Effector memory CD8-positive, alpha-beta T cell (primary cell): ENCODE results near the gene MMP7.

Experiments
- ATAC-seq: fragments of 150-1000 bp; cut with Tn5 transposase; replicated peaks from 2 replicates; pipeline ENCODE4 v1.10.0; 2021; ENCODE audit warnings: mild to moderate bottlenecking, moderate library complexity
- DNase-seq, 3 experiments: peaks; one replicate each; pipeline ENCODE4 v3.0.0; 2021
- H3K27ac Mint-ChIP-seq, 2 donors: one replicate each; pipeline ENCODE4 v1.8.0; 2022; ENCODE audit warnings: mild to moderate bottlenecking in 2 of 2, mixed read lengths in 2 of 2, moderate library complexity in 2 of 2
- H3K27me3 Mint-ChIP-seq, 2 donors: one replicate each; pipeline ENCODE4 v1.8.0; 2022; ENCODE audit warnings: mixed read lengths in 2 of 2
- H3K36me3 Mint-ChIP-seq: one replicate; pipeline ENCODE4 v1.8.0; 2022; ENCODE audit warnings: mild to moderate bottlenecking, moderate library complexity, mixed read lengths; ENCODE audit not compliant: insufficient read depth
- H3K4me1 Mint-ChIP-seq, 2 donors: one replicate each; pipeline ENCODE4 v1.8.0; 2022; ENCODE audit warnings: low read depth in 2 of 2, mixed read lengths in 2 of 2
- H3K4me3 Mint-ChIP-seq, 2 donors: one replicate each; pipeline ENCODE4 v1.8.0; 2022; ENCODE audit warnings: mild to moderate bottlenecking in 2 of 2, mixed read lengths in 2 of 2, moderate library complexity in 2 of 2
- H3K9me3 Mint-ChIP-seq, 2 donors: one replicate each; pipeline ENCODE4 v1.8.0; 2022; ENCODE audit warnings: mixed read lengths in 2 of 2

MMP7 gene

DNA sequence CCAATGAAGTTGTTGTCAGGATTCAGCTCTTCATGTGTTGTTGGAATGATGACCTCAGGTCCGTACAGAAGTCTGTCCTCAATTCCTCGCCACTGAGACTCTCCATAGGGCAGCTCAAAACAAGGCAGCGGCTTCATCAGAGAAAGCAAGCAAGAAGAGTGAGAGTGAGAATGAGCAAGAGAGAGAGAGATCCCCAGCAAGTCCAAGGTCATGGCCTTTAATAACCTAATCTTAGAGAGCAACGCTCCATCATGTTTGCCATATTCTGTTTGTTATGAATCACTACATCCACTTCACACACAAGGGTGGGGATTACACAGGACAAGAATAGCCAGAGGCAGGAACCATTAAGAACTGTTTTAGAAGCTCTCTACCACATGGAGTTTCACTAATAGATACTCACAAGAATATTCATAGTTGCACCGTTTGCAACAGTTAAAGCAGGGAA is 23.3 kb upstream of the MMP7 start:
- no peak overlapping the region for H3K4me3 Mint-ChIP-seq
- no peaks in the 10 kb centered on the region for H3K9me3 Mint-ChIP-seq
- H3K27me3 Mint-ChIP-seq: peaks cover 0 to 9% of the 10 kb centered on the region in 2 donors
- ATAC-seq (no peak), DNase-seq (no peak)
- no peak overlapping the region for H3K27ac Mint-ChIP-seq
- no peaks in the 10 kb centered on the region for H3K4me1 Mint-ChIP-seq
- H3K36me3 Mint-ChIP-seq: no peaks in the 10 kb centered on the region

DNA sequence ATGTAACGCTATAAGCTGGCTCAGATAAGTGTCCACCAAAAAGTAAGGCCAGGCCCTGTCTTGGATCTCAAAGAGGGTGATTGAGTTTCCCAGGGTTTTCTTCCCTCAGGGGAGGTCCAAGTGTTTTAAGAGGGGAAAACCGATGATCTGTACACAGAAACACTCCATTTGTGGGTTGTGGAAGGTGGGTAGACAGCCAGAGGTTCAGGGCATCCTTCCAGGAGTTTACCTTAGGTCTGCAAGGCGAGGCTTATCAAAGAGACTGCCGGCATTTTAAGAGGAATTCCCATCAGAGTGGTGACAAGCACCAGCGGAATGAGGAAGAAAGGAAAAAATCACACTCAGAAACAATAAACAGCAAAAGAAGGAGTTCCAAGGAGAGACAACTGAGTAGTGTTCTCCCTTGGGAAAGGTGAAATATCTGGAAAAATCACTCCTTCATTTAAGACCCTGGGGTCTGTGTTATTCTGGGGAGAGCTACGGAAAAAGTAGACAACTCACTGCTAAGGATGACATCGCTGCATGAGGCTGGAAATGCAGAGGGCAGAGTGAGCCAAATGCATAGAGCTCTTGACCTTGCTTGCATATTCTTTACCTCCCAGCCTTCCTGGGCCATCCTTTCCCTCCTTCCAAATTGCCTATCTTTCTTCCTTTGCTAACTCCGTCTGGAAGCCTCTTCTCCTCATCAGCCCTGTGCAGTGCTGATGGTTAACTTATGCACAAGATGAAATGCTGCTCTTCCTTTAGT is 22.1 kb upstream of the MMP7 start:
- H3K4me1 Mint-ChIP-seq: no peaks in the 10 kb centered on the region
- no peak for DNase-seq
- H3K9me3 Mint-ChIP-seq: no peaks in the 10 kb centered on the region
- H3K27ac Mint-ChIP-seq: no peak overlapping the region
- H3K4me3 Mint-ChIP-seq: no peak overlapping the region
- no peaks in the 10 kb centered on the region for H3K36me3 Mint-ChIP-seq
- H3K27me3 Mint-ChIP-seq: peaks cover 0 to 9% of the 10 kb centered on the region in 2 donors
- no peak for ATAC-seq

GRCh38 chr11:102552020-102552419 is 21.5 kb upstream of the MMP7 start:
- ATAC-seq (no peak), DNase-seq (no peak)
- peaks cover 0 to 3% of the 10 kb centered on the region in 2 donors for H3K4me1 Mint-ChIP-seq
- H3K4me3 Mint-ChIP-seq: no peak overlapping the region
- no peaks in the 10 kb centered on the region for H3K36me3 Mint-ChIP-seq
- peaks cover 0 to 9% of the 10 kb centered on the region in 2 donors for H3K27me3 Mint-ChIP-seq
- H3K9me3 Mint-ChIP-seq: no peaks in the 10 kb centered on the region
- H3K27ac Mint-ChIP-seq: no peak overlapping the region

- Mint-ChIP-seq H3K4me1 (peaks cover 0 to 6% of the 10 kb centered on the region in 2 donors), H3K27me3 (peaks cover 0 to 9% of the 10 kb centered on the region in 2 donors), H3K4me3 (no peak overlapping the region), H3K36me3 (no peaks in the 10 kb centered on the region), H3K9me3 (no peaks in the 10 kb centered on the region), H3K27ac (no peak overlapping the region)
- ATAC-seq: no peak
- DNase-seq: no peak
Observed at GRCh38 chr11:102551169-102551781, 20.7 kb upstream of the MMP7 start.

- DNase-seq (peak; percentile 2 to 14 (median 14)), ATAC-seq (peak; percentile 89)
- peaks cover 0 to 5% of the 10 kb centered on the region in 2 donors for H3K27me3 Mint-ChIP-seq
- no peaks in the 10 kb centered on the region for H3K36me3 Mint-ChIP-seq
- peaks cover 0 to 8% of the 10 kb centered on the region in 2 donors for H3K4me1 Mint-ChIP-seq
- H3K9me3 Mint-ChIP-seq: no peaks in the 10 kb centered on the region
- no peak overlapping the region for H3K27ac Mint-ChIP-seq
- H3K4me3 Mint-ChIP-seq: no peak overlapping the region
Observed at GRCh38 chr11:102546923-102547471, 16.4 kb upstream of the MMP7 start.

DNA sequence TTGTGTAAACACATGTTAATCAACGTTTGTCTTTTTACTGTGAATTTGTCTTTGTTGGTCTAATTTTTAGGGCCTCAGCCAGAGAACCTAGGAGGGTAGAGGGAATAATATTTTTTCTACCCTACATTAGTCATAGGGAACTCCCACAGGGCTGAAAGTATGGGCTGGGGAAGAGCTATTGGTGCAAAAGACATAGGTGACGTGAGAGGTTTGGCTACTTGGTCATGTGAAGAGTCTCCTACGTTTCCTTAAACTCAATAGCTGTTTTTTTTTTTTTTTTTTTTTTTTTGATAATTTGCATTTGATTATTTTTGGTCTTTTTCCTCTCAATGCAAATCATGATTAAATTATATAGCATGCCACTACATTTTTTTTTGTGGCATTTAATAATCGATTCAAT is 15.9 kb upstream of the MMP7 start:
- DNase-seq (no peak), ATAC-seq (peak; percentile 45)
- Mint-ChIP-seq H3K27ac (no peak overlapping the region), H3K9me3 (no peaks in the 10 kb centered on the region), H3K36me3 (no peaks in the 10 kb centered on the region), H3K4me3 (no peak overlapping the region), H3K4me1 (peaks cover 0 to 8% of the 10 kb centered on the region in 2 donors), H3K27me3 (no peaks in the 10 kb centered on the region)

GRCh38 chr11:102545701-102546100 is 15.2 kb upstream of the MMP7 start:
- Mint-ChIP-seq H3K4me3 (no peak overlapping the region), H3K27ac (no peak overlapping the region), H3K4me1 (peaks cover 0 to 8% of the 10 kb centered on the region in 2 donors), H3K27me3 (no peaks in the 10 kb centered on the region), H3K9me3 (no peaks in the 10 kb centered on the region), H3K36me3 (no peaks in the 10 kb centered on the region)
- ATAC-seq (no peak), DNase-seq (no peak)

DNA sequence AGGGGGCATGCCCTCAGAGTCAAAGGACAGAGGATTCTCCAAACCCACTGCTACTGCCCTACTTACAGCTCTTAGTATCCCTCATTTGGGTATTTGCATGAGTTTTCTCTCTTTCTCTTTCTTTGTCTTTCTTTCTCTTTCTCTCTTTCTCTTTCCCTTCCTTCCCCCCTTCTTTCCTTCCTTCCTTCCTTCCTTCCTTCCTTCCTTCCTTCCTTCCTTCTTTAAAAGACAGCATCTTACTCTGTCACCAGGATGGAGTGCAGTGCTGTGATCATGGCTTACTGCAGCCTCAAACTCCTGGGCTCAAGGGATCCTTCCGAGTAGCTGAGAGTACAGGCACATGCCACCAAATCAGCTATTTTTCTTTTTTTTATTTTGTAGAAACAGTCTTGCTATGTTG is 14.0 kb upstream of the MMP7 start:
- Mint-ChIP-seq H3K36me3 (no peaks in the 10 kb centered on the region), H3K27ac (peak overlapping the region in 1 of 2 donors; percentile 50), H3K4me1 (peaks cover 0 to 8% of the 10 kb centered on the region in 2 donors)

GRCh38 chr11:102539567-102539966 is 9.0 kb upstream of the MMP7 start:
- ATAC-seq: no peak

More for the DNA sequence above, 14.0 kb upstream of the MMP7 start:
- ATAC-seq (no peak), DNase-seq (no peak)
- no peaks in the 10 kb centered on the region for H3K27me3 Mint-ChIP-seq
- no peaks in the 10 kb centered on the region for H3K9me3 Mint-ChIP-seq
- H3K4me3 Mint-ChIP-seq: no peak overlapping the region

GRCh38 chr11:102538932-102539331 is 8.4 kb upstream of the MMP7 start:
- ATAC-seq (no peak), DNase-seq (no peak)
- Mint-ChIP-seq H3K27me3 (peaks cover 29 to 32% of the 10 kb centered on the region in 2 donors), H3K4me3 (no peak overlapping the region), H3K27ac (no peak overlapping the region), H3K9me3 (no peaks in the 10 kb centered on the region), H3K4me1 (peaks cover 0 to 2% of the 10 kb centered on the region in 2 donors), H3K36me3 (no peaks in the 10 kb centered on the region)

More at GRCh38 chr11:102539567-102539966, 9.0 kb upstream of the MMP7 start:
- Mint-ChIP-seq H3K27me3 (peaks cover 22 to 26% of the 10 kb centered on the region in 2 donors), H3K4me1 (no peaks in the 10 kb centered on the region), H3K9me3 (no peaks in the 10 kb centered on the region), H3K4me3 (no peak overlapping the region), H3K27ac (no peak overlapping the region), H3K36me3 (no peaks in the 10 kb centered on the region)
- no peak for DNase-seq

- no peak for ATAC-seq
- no peak overlapping the region for H3K4me3 Mint-ChIP-seq
Observed at GRCh38 chr11:102534261-102534872, 3.8 kb upstream of the MMP7 start.

GRCh38 chr11:102528618-102529017 is 1.9 kb downstream of the MMP7 start:
- no peaks in the 10 kb centered on the region for H3K4me1 Mint-ChIP-seq
- peaks cover 10 to 14% of the 10 kb centered on the region in 2 donors for H3K27me3 Mint-ChIP-seq

More at GRCh38 chr11:102534261-102534872, 3.8 kb upstream of the MMP7 start:
- H3K27ac Mint-ChIP-seq: no peak overlapping the region
- H3K4me1 Mint-ChIP-seq: peaks cover 0 to 2% of the 10 kb centered on the region in 2 donors
- H3K27me3 Mint-ChIP-seq: peaks cover 34 to 43% of the 10 kb centered on the region in 2 donors
- H3K9me3 Mint-ChIP-seq: no peaks in the 10 kb centered on the region
- DNase-seq: no peak
- H3K36me3 Mint-ChIP-seq: no peaks in the 10 kb centered on the region

DNA sequence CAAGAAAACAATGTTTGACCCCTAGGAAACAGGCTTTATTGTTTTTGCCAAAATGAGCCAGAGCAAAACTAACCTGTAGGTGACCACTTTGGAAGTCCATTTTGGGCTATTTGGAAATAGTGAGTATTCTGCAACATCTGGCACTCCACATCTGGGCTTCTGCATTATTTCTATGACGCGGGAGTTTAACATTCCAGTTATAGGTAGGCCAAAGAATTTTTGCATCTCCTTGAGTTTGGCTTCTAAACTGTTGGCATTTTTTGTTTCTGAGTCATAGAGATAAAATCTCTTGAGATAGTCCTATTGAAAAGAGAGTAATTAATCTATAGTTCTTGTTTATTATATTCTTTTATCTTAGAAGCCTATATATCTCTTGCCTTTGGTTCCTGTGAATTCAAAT is 2.9 kb downstream of the MMP7 start:
- Mint-ChIP-seq H3K27ac (no peak overlapping the region), H3K27me3 (peaks cover 9 to 11% of the 10 kb centered on the region in 2 donors), H3K9me3 (no peaks in the 10 kb centered on the region), H3K4me1 (peaks cover under 1 to 1% of the 10 kb centered on the region in 2 donors), H3K4me3 (no peak overlapping the region), H3K36me3 (no peaks in the 10 kb centered on the region)
- no peak for DNase-seq
- ATAC-seq: no peak

More at GRCh38 chr11:102528618-102529017, 1.9 kb downstream of the MMP7 start:
- ATAC-seq (no peak), DNase-seq (no peak)
- Mint-ChIP-seq H3K27ac (no peak overlapping the region), H3K36me3 (no peaks in the 10 kb centered on the region), H3K9me3 (no peaks in the 10 kb centered on the region), H3K4me3 (no peak overlapping the region)
